ENCODE measurements around the gene ZNF438.

ZNF438 gene

GRCh38 chr10:30894221-30894620 is 137.4 kb downstream of the ZNF438 start:
- ATAC-seq, result no peak
- TF ChIP-seq RARB (CRISPR knock-in tag; IDR thresholded peaks at IDR 0.05), result no peak
- TF ChIP-seq PPARA (CRISPR knock-in tag; IDR thresholded peaks at IDR 0.05; ENCODE audit: borderline replicate concordance), result no peak

- TF ChIP-seq POU6F1 (CRISPR knock-in tag; IDR thresholded peaks at IDR 0.05; ENCODE audit: borderline replicate concordance, low read depth), result no peak
- TF ChIP-seq CSRNP3 (CRISPR knock-in tag; IDR thresholded peaks at IDR 0.05), result no peak
- no peak for TF ChIP-seq GLIS3 (CRISPR knock-in tag; IDR thresholded peaks at IDR 0.05)
- no peak for TF ChIP-seq TSHZ2 (CRISPR knock-in tag; IDR thresholded peaks at IDR 0.05)
- TF ChIP-seq PATZ1 (CRISPR knock-in tag; IDR thresholded peaks at IDR 0.05; ENCODE audit: borderline replicate concordance), result no peak
- TF ChIP-seq ZC3H10 (CRISPR knock-in tag; IDR thresholded peaks at IDR 0.05), result no peak
- ATAC-seq, result no peak
These were observed 138.5 kb downstream of the ZNF438 start for GRCh38 chr10:30893208-30893607.

- no peak for ATAC-seq
- TF ChIP-seq ESRRG (CRISPR knock-in tag; IDR thresholded peaks at IDR 0.05) (no peak), TCF4 (CRISPR knock-in tag; IDR thresholded peaks at IDR 0.05; ENCODE audit: borderline replicate concordance) (peak; percentile 28; the same call in 1 of the 2 replicates), ISL1 (CRISPR knock-in tag; IDR thresholded peaks at IDR 0.05) (peak; percentile 93)
These were observed 143.8 kb downstream of the ZNF438 start for GRCh38 chr10:30887839-30888238.

GRCh38 chr10:30885423-30885822 is 146.2 kb downstream of the ZNF438 start:
- no peak for ATAC-seq
- TF ChIP-seq TOX (CRISPR knock-in tag; IDR thresholded peaks at IDR 0.05; ENCODE audit: borderline replicate concordance) (no peak), OSR1 (CRISPR knock-in tag; IDR thresholded peaks at IDR 0.05) (no peak), ZNF565 (CRISPR knock-in tag; conservative IDR thresholded peaks at IDR 0.05; ENCODE audit: low read depth) (no peak), POU6F1 (CRISPR knock-in tag; IDR thresholded peaks at IDR 0.05; ENCODE audit: borderline replicate concordance, low read depth) (no peak), ESRRG (CRISPR knock-in tag; IDR thresholded peaks at IDR 0.05) (no peak), PPARA (CRISPR knock-in tag; IDR thresholded peaks at IDR 0.05; ENCODE audit: borderline replicate concordance) (no peak), ZNF8 (CRISPR knock-in tag; IDR thresholded peaks at IDR 0.05) (no peak), SNAI2 (CRISPR knock-in tag; IDR thresholded peaks at IDR 0.05) (no peak)

- no peak for ATAC-seq
- TF ChIP-seq OSR1 (CRISPR knock-in tag; IDR thresholded peaks at IDR 0.05) (no peak), ARNTL (CRISPR knock-in tag; IDR thresholded peaks at IDR 0.05; ENCODE audit: borderline replicate concordance, low read depth) (no peak), PPARA (CRISPR knock-in tag; IDR thresholded peaks at IDR 0.05; ENCODE audit: borderline replicate concordance) (no peak), BACH2 (CRISPR knock-in tag; IDR thresholded peaks at IDR 0.05; ENCODE audit: borderline replicate concordance) (no peak), GLIS3 (CRISPR knock-in tag; IDR thresholded peaks at IDR 0.05) (no peak), CSRNP3 (CRISPR knock-in tag; IDR thresholded peaks at IDR 0.05) (no peak), ZNF565 (CRISPR knock-in tag; conservative IDR thresholded peaks at IDR 0.05; ENCODE audit: low read depth) (no peak), CREB5 (CRISPR knock-in tag; IDR thresholded peaks at IDR 0.05; ENCODE audit: low read depth) (no peak), ZC3H10 (CRISPR knock-in tag; IDR thresholded peaks at IDR 0.05) (no peak), SNAI2 (CRISPR knock-in tag; IDR thresholded peaks at IDR 0.05) (no peak), TOX (CRISPR knock-in tag; IDR thresholded peaks at IDR 0.05; ENCODE audit: borderline replicate concordance) (no peak), ZFP3 (CRISPR knock-in tag; IDR thresholded peaks at IDR 0.05) (no peak), ESRRG (CRISPR knock-in tag; IDR thresholded peaks at IDR 0.05) (no peak)
These were observed 147.9 kb downstream of the ZNF438 start for GRCh38 chr10:30883751-30884150.

Data from SK-N-SH treated with all-trans-retinoic acid at 6 μM for 48 hours (cell line).